Retinal pigment epithelial cell (primary cell): ENCODE data around the gene HINT2.

Experiments used
- DNase-seq: peaks from one replicate; pipeline ENCODE4 v3.0.0-alpha.2; 2010; ENCODE audit warnings: low read depth
- H3K4me3 ChIP-seq: 2 replicates; pipeline ENCODE4 v1.5.1; 2011; ENCODE audit warnings: mild to moderate bottlenecking, low read length, control low read depth, moderate library complexity
- TF ChIP-seq, protein P1 (sequence below): conservative IDR thresholded peaks from 2 replicates; pipeline ENCODE4 v1.5.1; 2011; ENCODE audit warnings: low read depth, low read length, control low read depth, inconsistent platforms

The HINT2 gene

DNA sequence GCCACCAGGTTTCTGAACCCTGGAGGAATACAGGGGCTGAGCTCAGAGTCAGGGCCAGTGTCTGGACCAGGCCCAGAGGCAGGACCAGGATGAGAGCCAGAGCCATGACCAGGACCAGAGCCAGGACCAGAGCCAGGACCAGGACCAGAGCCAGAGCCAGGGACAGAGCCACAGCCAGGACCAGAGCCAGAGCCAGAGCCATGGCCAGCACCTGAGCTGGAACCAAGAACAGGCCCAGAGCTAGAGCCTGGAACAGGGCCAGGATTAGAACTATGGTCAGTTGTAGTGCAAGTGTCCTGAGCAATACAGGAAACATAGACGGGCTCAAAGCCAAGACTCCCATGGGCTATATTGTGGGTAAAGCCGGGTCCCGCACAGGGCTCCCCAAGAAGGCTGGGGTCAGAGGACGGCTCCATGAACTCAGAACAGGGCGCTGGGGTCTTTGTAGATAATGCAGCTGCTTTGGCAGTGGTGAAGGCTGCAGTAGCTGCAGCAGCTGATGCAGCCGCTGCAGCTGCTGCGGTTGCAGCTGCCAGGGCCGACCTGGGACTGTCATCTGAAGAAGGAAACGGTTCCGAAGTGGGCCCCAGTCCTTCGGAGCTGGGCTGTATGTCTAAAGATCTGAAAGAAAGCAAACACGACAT is 3.3 kb downstream of the HINT2 start:
- TF ChIP-seq, protein P1, sequence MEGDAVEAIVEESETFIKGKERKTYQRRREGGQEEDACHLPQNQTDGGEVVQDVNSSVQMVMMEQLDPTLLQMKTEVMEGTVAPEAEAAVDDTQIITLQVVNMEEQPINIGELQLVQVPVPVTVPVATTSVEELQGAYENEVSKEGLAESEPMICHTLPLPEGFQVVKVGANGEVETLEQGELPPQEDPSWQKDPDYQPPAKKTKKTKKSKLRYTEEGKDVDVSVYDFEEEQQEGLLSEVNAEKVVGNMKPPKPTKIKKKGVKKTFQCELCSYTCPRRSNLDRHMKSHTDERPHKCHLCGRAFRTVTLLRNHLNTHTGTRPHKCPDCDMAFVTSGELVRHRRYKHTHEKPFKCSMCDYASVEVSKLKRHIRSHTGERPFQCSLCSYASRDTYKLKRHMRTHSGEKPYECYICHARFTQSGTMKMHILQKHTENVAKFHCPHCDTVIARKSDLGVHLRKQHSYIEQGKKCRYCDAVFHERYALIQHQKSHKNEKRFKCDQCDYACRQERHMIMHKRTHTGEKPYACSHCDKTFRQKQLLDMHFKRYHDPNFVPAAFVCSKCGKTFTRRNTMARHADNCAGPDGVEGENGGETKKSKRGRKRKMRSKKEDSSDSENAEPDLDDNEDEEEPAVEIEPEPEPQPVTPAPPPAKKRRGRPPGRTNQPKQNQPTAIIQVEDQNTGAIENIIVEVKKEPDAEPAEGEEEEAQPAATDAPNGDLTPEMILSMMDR, result no peak
- peak overlapping the region; percentile 67 for H3K4me3 ChIP-seq
- no peak for DNase-seq

DNA sequence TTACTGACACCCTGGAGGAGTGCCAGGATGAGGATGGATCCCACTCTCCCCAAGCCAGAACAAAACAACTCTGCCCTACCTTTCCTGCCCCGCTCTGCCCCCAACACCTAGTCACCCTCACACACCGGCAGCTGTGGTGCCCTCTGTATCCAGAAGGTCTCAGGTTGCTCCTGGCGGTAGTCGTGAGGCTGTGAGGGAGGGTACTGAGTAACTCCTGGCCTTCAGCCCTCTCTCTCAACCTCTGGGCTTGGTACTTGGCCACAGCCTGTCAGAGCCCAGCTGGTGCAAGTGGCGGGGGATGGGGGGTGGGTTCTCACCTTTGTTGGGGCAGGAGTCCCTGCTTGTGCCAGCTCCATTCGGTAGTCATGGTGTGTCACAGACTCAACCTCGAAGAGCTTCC is 4.7 kb downstream of the HINT2 start:
- no peak overlapping the region for H3K4me3 ChIP-seq
- TF ChIP-seq, protein P1, result no peak
- no peak for DNase-seq

DNA sequence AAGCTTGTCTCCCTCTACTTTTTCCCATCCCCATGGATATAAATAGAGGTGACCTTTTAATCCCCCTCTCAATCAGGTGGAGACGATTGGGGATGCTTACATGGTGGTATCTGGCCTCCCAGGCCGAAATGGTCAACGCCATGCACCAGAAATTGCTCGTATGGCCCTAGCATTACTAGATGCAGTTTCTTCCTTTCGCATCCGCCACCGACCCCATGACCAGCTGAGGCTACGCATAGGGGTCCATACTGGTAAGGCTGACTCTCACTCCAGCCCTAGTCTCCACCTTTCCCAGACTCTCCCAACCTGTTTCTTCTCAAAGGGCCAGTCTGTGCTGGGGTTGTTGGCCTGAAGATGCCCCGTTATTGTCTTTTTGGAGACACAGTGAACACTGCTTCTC is 6.4 kb downstream of the HINT2 start:
- TF ChIP-seq, protein P1, result no peak
- no peak for DNase-seq
- H3K4me3 ChIP-seq, result no peak overlapping the region

DNA sequence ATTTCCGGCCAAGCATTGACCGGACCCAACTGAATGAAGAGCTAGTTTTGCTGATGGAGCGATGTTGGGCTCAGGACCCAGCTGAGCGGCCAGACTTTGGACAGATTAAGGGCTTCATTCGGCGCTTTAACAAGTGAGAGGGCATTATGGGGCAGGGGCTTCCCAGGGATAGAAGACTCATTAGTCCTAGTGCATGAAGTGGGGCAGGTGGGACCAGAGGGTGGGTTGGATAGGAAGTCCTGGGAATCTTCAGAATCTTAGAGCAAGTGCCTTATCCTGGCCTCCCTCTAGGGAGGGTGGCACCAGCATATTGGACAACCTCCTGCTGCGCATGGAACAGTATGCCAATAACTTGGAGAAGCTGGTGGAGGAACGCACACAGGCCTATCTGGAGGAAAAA is 8.7 kb downstream of the HINT2 start:
- TF ChIP-seq, protein P1, result no peak
- DNase-seq, result no peak

DNA sequence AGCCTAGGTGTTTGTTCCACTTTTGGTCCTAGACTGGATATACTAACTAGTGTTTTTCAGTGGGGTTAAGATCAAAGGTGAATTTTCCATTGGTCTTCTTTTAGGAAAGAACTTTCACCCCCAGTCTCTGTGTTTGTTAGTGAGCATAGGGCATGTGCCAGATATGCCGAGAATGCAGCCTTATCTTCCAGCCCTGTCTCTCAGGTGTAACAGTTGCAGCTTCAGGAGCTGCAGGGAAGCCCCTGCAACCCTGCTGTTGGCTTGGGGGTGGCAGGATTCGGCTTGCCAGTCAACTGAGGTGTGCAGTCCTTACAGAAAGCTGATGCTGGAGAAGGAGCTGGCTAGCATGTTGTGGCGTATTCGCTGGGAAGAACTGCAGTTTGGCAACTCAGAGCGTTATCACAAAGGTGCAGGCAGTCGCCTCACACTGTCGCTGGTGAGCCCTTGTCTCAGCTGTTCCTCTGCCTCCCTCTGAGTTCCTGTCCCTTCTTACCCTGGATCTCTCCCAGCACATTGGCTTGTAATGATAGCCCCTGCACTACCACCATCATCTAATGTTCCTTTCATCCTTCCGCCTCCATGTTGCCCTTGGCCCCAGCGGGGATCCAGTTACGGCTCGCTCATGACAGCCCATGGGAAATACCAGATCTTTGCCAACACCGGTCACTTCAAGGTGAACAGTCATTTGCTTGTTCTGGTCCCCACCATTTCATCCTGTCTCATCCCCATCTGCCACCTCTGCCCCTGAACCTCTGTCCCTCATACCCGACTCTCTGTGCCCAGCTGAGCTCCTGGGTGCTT is 13.3 kb downstream of the HINT2 start:
- no peak for DNase-seq
- H3K4me3 ChIP-seq, result no peak overlapping the region
- TF ChIP-seq, protein P1, result no peak

More for the DNA sequence above, 8.7 kb downstream of the HINT2 start:
- no peak overlapping the region for H3K4me3 ChIP-seq

DNA sequence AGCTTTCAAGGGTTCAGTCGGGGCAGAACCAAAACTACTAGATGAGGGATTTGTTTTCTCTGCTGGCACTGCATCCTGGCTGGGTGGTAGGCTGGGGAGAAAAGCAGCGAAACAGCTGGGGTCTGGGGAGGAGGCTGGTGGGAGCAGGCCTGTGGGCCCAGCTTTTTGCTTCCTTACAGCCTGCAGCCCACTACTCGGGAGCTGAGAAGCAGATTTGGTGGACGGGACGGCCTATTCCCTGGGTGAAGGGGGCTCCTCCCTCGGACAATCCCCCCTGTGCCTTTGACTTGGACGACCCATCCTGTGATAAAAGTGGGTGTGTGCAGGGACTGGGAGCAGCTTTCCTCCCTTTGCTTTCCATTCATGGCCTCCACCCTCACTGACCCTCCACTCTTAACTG is 14.3 kb downstream of the HINT2 start:
- no peak overlapping the region for H3K4me3 ChIP-seq
- TF ChIP-seq, protein P1, result no peak
- DNase-seq, result no peak

DNA sequence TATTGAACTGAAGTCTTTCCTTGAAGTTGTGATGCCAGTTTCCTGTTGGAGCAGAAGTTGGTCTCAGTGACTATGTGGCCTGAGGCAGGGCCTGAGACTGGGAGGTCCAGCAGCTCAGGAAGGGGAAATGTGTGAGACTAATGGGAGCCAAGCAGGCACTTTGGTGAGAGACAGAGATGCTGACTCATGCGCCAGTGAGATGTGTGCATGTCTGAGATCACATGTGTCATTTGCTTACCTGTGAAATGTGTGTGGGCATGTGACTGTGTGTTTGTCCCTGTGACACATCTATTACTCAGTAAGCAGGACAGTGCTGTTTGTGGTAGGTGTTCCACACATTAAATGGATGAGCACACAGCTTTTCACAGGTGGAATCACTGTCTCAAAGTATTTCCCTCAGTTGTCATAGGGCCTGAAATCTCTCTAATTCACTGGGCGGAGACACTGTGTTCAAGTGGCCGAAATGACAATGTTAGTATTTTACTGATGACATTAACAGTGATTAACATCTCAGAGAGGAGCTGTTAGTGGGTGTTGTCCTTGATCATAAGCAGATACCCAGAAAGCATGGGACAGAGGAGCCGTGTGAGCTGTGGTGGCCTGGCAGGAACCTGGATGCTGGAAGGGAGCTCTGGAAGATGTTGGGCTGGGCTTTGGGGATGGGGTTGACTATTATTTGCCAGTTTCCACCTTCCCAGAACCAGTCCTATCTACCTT is 16.0 kb downstream of the HINT2 start:
- no peak overlapping the region for H3K4me3 ChIP-seq
- TF ChIP-seq, protein P1, result no peak
- no peak for DNase-seq
